ENCODE data around the gene KLF1. TPM values are rescaled to one million over a fixed set of nuclear protein-coding genes. Genes with fewer than 3 reads are reported as not detected.

The KLF1 gene
- total RNA-seq, 1 donor from 2014 or later: not detected

- intact Hi-C loops (cut with micrococcal nuclease): no loop called here
- peak overlapping the region; percentile 49 for H3K4me3 ChIP-seq
- TF ChIP-seq CTCF (IDR thresholded peaks at IDR 0.05; ENCODE audit: borderline replicate concordance): no peak
- no peak for DNase-seq
- H3K4me1 ChIP-seq: peaks cover 9% of the 10 kb centered on the region
- H3K27me3 ChIP-seq (ENCODE audit: low read depth): peaks cover 34% of the 10 kb centered on the region
- no peaks in the 10 kb centered on the region for H3K36me3 ChIP-seq
- no peak overlapping the region for H3K27ac ChIP-seq (replicated peaks)
- H3K9me3 ChIP-seq (replicated peaks): no peaks in the 10 kb centered on the region
These were observed 19.6 kb downstream of the KLF1 start for GRCh38 chr19:12867120-12868099.

GRCh38 chr19:12866416-12867119 is 20.4 kb downstream of the KLF1 start:
- no peak for TF ChIP-seq CTCF (IDR thresholded peaks at IDR 0.05; ENCODE audit: borderline replicate concordance)
- peaks cover 38% of the 10 kb centered on the region for H3K27me3 ChIP-seq (ENCODE audit: low read depth)
- H3K27ac ChIP-seq (replicated peaks): no peak overlapping the region
- intact Hi-C loops (cut with micrococcal nuclease): no loop called here
- no peak for DNase-seq
- H3K9me3 ChIP-seq (replicated peaks): no peaks in the 10 kb centered on the region
- no peaks in the 10 kb centered on the region for H3K36me3 ChIP-seq
- peaks cover 9% of the 10 kb centered on the region for H3K4me1 ChIP-seq
- no peak overlapping the region for H3K4me3 ChIP-seq

- no peak for TF ChIP-seq CTCF (IDR thresholded peaks at IDR 0.05; ENCODE audit: borderline replicate concordance)
- Histone ChIP-seq H3K4me1 (peaks cover 9% of the 10 kb centered on the region), H3K9me3 (replicated peaks) (no peaks in the 10 kb centered on the region), H3K4me3 (no peak overlapping the region), H3K27ac (replicated peaks) (no peak overlapping the region), H3K27me3 (ENCODE audit: low read depth) (peaks cover 38% of the 10 kb centered on the region), H3K36me3 (no peaks in the 10 kb centered on the region)
- DNase-seq: no peak
- intact Hi-C loops (cut with micrococcal nuclease): no loop called here
These were observed 21.1 kb downstream of the KLF1 start for GRCh38 chr19:12865746-12866415.

- intact Hi-C loops (cut with micrococcal nuclease): no loop called here
- Histone ChIP-seq H3K27me3 (ENCODE audit: low read depth) (peaks cover 38% of the 10 kb centered on the region), H3K9me3 (replicated peaks) (no peaks in the 10 kb centered on the region), H3K4me3 (no peak overlapping the region), H3K4me1 (peaks cover 9% of the 10 kb centered on the region), H3K27ac (replicated peaks) (no peak overlapping the region), H3K36me3 (no peaks in the 10 kb centered on the region)
- DNase-seq: no peak
- no peak for TF ChIP-seq CTCF (IDR thresholded peaks at IDR 0.05; ENCODE audit: borderline replicate concordance)
These were observed 22.0 kb downstream of the KLF1 start for GRCh38 chr19:12864721-12865715.

Data from left ventricle myocardium inferior (tissue), 1 donor.